RPMI7951 (cell line): ENCODE data around the gene APBB1IP. TPM values are rescaled to one million over a fixed set of nuclear protein-coding genes. Genes with fewer than 3 reads are reported as not detected.
"Not testable (repeated sequence)": the region's sequence is repeated elsewhere in the genome, so short reads cannot be mapped to it uniquely, and the experiment has no call there.

Source experiments
- DNase-seq: peaks from one replicate; pipeline ENCODE4 v3.0.0-alpha.2; 2012; ENCODE audit warnings: low read depth
- total RNA-seq: library from RNA; depleted of rRNA; stranded (reverse); fragments of >200 nt; shearing (Covaris generic); gene quantifications from 2 replicates; pipeline ENCODE4 v1.2.3, GENCODE V29; 2014

APBB1IP gene
- total RNA-seq, 1 experiment from 2014 or later: 6.4 TPM

DNA sequence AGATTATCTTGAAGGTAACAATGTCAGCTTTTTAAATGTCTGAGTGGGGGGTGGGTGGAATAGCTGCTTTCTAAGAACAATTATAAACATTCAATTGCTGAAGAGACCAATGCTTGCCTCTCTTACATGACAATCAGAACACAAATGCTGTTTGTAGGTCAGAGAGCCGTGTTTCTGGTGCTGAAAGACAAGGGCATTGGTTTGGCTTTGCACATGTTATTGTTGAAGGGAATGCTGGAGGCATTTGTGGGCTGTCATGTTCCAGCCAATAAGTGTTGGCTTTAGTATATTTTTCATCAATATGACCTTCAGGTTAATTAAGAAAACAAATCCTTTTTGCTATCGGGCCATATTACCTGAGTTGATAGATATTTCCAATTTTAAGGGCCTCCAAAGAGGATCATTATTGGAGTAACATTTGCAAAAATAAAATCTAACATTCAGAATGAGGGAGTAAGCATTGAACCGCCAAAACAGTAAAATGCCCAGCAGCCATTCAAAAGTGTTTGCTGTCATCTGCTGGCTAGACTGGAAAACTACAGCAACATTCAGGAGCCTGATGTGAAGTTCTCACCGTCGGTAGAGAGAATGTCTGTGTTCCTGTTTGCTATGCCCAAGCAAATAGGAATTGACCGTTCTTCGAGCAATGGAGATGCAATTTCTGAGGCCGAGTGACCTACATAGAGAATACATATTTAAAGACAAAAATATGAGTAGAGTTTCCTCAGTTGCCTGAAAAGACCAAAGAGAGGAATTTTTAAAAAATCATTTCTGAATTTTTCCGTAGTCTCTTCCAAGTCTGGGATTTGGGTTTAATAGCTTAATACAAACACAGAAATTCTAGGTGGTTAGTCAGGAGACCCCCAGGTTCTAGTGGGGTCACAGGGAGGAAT lies 118.9 kb downstream of the APBB1IP start:
- peak; percentile 76 for DNase-seq

DNA sequence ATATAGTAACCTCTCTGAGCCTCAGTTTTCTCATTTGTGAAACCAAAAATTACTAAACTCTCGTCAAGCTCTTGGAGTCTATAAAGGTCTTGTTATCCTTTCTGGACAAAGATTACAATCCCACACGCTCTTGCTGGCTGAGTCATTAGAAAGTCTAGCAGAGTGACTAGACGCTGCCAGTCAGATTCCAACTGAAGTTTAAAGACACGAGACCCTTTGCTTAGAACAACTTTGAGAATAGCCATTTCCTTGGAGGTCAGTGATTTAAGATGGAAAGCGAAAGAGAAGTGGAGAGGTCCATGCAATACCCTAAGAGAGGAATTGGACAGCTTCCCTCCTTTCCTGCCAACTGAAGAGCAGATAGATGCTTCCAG lies 119.5 kb downstream of the APBB1IP start:
- DNase-seq: peak; percentile 82

DNA sequence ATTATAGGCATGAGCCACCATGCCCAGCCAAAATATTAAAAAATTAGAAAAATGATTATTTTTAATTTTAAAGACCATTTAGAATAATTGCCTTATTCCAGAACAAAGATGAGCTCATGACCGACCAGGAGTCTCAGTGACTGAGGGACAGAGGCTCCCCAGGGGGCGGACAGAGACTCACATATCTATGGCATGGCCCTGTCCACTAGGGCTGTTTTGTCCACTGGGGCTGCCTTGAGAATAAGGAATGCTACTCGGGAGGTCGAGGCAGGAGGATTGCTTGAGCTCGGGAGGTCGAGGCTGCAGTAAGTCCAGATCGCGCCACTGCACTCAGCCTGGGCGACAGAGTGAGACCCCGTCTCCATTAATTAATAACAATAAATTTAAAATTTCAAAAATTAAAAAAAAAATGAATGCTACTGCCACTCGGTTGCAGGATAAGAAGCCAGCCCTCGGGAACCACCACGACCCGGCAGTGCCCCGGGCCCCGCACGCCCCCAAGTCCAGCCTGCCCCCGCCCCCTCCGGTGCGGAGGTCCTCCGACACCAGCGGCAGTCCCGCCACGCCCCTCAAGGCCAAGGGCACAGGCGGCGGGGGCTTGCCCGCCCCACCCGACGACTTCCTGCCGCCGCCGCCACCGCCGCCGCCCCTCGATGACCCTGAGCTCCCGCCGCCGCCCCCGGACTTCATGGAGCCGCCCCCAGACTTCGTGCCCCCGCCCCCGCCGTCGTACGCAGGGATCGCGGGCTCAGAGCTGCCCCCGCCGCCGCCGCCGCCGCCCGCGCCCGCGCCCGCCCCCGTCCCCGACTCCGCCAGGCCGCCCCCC lies 128.6 kb downstream of the APBB1IP start:
- DNase-seq: no peak

DNA sequence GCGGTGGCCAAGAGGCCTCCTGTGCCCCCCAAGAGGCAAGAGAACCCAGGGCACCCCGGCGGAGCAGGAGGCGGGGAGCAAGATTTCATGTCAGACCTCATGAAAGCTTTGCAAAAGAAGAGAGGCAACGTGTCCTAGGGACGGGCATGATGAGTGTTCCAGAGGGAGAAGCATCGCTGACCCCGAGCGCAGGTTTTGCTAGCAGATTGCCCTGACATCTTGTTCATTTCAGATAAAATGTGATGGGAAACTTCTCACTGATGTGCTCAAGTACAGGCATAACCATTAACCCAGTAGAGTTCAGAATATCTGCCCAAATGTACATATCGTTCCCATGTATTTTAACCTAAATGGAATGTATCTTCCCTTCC lies 129.2 kb downstream of the APBB1IP start:
- DNase-seq: no peak

DNA sequence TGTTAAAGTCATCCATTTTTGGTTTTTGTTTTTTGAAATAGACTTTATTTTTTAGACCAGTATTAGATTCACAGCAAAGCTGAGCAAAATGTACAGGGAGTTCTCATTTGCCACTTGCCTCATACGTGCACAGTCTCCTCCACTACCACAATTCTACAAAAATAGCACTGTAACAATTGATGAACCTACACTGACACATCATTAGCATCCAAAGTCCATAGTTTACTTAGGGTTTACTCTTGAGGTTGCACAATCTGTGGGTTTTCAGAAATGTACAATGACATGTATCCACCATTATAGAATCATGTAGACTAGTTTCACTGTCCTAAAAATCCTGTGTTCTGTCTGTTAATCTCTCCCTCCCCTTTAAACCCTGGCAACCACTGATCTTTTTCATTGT lies 133.5 kb downstream of the APBB1IP start:
- no peak for DNase-seq

DNA sequence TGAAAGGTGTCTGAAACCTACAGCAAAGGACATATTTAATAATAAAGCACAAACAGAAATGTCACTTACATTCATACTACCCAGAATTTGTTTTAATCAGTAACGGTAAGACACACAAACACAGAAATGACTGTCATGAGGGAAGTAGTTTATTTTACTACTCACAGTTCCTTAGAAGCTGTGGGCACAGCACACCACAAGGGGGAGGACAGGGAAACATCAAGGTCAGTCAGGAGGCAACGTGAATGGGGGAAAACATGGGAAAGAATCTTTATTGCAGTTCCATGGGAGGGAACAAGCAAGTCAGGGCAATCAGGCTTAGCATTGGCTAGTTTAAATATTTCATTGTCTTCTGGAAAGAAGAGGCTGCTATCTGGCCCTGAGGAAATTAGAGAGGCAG lies 135.5 kb downstream of the APBB1IP start:
- DNase-seq: no peak

DNA sequence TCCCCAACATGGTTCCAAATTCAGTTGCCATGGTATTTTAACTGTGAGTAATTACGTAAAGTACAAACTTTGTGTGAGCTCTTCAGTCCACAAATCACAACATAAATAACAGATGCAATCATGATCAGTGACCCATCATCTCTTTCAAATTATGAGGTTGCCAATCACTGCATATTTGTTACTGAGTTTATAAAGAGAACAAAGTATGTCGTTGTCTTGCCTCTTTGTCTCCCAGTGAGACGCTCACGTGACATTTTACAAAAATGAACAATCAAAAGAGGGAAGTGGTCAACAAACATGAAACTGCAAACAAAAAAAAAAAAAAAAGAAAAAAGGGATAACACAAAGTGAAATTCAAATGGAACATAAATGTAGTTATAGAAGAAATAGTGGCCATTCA lies 136.6 kb downstream of the APBB1IP start:
- no peak for DNase-seq

DNA sequence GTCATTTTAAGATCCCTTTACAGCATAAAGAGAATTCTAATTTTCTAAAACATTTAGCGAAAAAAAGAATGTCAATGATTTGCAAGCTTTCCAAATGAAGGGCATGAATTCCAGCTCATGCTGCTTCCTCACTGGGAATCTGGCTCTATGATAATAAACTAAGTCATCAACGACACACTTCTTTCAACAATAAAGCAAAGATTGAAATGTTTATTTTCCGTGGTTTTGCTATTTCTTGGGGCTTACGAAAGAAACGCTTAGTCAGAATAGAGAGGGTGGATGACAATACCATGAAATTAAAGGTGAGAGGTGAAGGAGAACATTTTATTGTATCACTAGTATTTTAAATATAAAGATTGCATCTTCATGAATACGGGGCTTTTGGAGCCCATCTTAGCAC lies 140.2 kb downstream of the APBB1IP start:
- peak; percentile 21 for DNase-seq

DNA sequence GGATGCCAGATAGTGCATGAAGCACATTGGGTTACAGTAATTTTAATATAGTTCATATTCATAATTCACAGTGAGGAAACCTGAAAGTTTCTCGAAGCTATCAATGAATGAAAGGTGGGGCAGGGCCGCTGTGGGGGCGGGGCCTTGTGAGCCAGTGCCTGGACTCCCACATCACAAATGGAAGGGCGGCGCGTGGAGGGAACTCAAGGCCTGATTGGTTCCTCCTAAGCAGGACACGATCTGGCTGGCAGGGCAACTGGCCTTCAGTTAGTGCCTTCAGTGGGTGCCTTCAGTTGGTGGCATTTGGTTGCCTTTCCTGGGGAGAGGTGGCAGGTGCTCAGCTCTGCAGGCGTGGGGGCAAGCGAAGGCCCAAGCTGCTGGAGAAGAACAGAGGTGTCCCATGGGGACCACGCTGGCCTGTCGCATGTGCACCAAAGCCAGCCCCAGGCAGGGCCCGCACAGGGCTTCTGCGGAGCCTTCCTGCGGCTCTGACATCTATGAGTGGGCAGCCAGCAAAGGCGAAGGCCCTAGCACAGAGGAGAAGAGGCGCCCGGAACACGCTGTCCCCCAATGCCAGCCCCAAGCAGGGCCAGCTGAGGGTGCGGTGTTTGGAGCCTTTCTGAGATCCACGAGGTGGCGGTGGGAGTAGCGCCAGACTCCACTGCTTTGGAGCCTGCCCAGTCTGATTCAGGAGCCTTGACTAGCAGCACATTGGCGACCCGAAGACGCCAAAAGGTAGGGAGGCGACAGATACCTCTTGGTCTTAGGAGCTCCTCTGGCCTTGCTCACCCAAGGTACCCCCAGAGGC lies 141.3 kb downstream of the APBB1IP start:
- no peak for DNase-seq

DNA sequence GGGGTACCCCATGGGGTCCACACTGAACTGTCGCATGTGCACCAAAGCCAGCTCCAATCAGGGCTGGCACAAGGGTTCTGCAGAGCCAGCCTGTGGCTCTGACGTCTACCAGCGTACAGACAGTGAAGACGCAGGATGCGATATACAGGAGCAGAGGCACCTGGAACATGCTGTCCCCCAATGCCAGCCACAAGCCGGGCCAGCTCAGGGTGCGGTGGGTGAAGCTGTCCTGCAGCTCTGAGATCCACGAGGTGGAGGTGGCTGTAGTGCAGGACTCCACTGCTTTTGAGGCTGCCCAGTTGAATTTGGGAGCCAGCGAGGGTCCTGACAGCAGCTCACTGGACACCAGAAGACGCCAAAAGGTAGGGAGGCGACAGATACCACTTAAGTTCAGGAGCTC lies 148.1 kb downstream of the APBB1IP start:
- no peak for DNase-seq

DNA sequence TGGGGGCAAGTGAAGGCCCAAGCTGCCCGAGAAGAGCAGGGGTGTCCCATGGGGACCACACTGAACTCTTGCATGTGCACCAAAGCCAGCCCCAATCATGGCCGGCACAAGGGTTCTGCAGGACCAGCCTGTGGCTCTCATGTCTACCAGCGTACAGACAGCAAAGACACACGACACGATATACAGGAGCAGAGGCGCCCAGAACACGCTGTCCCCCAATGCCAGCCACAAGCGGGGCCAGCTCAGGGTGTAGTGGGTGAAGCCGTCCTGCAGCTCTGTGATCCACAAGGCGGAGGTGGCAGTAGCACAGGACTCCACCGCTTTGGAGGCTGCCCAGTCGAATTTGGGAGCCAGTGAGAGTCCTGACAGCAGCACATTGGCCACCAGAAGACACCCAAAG lies 150.5 kb downstream of the APBB1IP start:
- DNase-seq: no peak

DNA sequence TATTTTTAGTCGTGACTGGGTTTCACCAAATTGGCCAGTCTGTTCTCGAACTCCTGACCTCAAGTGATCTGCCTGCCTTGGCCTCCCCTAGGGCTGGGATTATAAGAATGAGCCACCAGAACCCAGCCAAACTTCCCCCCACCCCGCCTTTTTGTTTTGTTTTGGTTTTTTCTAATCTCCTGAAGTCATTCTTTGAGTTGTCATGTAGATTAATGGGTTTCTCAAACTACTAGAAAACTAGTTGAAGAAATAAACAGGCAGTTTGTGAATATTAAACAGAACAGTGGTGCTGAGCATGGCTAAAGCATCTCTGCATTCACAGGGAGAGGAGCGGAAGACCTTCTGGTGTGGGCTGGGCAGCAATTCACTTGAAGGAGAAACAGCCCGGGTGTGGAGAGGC lies 151.7 kb downstream of the APBB1IP start:
- not testable (repeated sequence) for DNase-seq

DNA sequence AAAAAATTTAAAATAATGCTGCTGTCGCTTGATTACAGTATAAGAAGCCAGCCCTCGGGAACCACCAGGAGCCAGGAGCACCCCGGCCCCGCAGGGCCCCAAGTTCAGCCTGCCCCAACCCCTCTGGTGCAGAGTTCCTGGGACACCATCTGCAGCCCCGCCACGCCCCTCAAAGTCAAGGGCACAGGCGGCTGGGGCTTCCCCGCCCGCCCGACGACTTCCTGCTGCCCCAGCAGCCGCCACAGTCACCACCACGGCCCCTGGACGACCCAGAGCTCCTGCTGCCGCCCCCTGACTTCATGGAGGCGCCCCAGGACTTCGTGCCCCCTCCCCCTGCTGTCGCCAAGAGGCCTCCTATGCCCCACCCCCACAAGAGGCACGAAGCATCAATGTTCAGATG lies 155.8 kb downstream of the APBB1IP start:
- peak; percentile 7 for DNase-seq

DNA sequence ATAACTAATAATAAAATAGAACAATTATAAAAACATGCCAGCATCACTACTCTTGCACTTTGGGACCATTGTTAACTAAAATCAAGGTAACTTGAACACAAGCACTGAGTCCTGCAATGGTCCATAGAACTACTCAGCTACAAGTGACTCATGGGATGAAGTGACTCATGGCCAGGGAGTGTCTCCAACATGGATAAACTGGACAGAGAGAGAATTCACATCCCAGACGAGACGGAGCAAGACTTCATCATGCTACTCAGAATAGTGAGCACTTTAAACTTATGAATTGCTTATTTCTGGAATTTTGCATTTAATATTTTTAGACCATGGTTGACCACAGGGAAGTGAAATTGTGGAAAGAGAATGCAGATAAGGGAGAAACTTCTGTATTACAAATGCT lies 165.1 kb downstream of the APBB1IP start:
- peak; percentile 60 for DNase-seq

DNA sequence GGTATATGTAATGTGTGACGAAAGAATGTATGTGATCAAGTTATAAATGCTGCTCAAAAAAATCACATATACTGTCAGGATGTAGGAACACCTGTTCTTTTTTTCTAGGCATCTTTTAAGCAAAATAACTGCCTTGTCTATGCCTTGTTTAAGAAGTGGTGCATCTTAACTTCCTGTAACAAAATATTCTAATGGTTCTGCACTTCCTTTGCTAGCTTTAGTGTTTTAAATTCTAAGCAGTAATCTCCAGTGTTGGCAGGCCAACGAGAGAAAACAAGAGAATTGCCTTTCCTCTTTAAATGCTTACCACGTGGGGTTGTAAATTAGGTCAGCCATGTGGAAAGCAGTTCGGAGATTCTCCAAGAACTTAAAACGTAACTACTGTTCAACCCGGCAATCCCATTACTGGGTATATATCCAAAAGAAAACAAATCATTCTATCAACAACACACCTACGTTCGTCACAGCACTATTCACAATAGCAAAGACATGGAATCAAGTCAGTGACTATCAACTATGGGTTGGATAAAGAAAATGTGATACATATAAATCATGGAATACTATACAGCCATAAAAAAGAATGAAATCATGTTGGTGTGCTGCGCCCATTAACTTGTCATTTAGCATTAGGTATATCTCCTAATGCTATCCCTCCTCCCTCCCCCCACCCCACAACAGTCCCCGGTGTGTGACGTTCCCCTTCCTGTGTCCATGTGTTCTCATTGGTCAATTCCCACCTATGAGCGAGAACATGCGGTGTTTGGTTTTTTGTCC lies 166.4 kb downstream of the APBB1IP start:
- not testable (repeated sequence) for DNase-seq

DNA sequence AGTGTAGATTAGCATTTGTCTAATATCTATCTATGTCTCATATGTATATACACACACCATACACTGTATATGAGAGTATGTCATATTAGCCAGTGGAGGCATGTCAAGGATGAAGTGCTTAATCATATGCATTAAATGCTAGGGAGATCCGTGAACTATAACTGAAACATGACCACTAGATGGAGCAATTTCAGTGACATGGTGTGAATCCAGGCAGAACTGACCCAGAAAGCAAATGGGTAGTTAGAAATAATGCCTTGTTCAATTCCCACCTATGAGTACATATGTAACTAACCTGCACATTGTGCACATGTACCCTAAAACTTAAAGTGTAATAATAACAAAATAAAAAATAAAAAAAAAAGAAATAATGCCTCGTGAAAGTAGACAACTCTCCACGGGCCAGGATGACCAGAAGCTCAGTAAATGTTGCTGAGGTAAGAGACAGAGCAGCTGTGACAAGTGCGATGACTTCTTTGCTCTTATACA lies 168.3 kb downstream of the APBB1IP start:
- DNase-seq: peak; percentile 31

DNA sequence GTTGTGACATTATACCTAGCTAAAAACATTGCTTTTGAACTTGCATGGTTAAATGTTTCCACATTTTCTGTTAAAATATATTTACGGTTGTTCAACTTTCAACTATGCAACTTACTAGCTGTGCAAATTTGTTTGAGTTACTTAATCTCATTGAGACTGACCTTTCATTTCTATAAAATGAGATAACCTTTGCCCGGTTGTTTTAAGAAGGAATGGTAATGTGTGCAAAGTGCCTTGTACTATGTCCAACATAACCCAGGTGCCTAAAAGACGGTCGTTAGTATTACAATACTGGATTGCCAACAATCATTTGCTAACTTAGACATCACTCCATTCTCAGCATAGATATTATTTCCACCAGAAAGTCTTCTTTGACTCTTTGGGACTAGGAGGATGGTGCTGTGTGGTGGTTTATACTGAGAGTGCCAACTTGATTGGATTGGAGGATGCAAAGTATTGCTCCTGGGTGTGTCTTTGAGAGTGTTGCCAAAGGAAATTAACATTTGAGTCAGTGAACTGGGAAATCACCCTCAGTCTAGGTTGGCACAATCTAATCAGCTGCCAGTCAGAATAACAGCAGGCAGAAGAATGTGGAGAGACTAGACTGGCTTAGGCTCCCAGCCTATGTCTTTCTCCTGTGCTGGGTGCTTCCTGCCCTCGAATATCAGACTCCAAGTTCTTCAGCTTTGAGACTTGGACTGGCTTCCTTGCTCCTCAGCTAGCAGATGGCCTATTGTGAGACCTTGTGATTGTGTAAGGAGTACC lies 174.2 kb downstream of the APBB1IP start:
- no peak for DNase-seq
